Mesenchymal stem cell (in vitro differentiated cells and primary cell): ENCODE data around the gene STARD10.
A peak's percentile ranks its signal among the peaks of the same experiment; 100 is the strongest.
"Not testable (repeated sequence)": the region's sequence is repeated elsewhere in the genome, so short reads cannot be mapped to it uniquely, and the experiment has no call there.

ENCODE experiments used
- DNase-seq: peaks from one replicate; pipeline ENCODE4 v3.0.0-alpha.2; 2013
- H2AFZ ChIP-seq: one replicate; pipeline ENCODE4 v1.6.1; 2013; ENCODE audit warnings: low read depth, mild to moderate bottlenecking, control low read depth, inconsistent platforms, low read length, moderate library complexity
- H2AK5ac ChIP-seq: 2 replicates; pipeline ENCODE4 v1.6.1; 2013; ENCODE audit warnings: low read length, moderate library complexity, mild to moderate bottlenecking, inconsistent platforms; ENCODE audit not compliant: severe bottlenecking
- H2BK120ac ChIP-seq: one replicate; pipeline ENCODE4 v1.6.1; 2013; ENCODE audit warnings: low read depth, mild to moderate bottlenecking, inconsistent platforms, low read length, moderate library complexity
- H2BK12ac ChIP-seq, 2 experiments: one replicate each; pipeline ENCODE4 v1.6.1; 2013; ENCODE audit warnings: inconsistent platforms in 2 of 2, low read length in 2 of 2, mild to moderate bottlenecking in 2 of 2, moderate library complexity in 2 of 2, control low read depth in 1 of 2
- H2BK15ac ChIP-seq: one replicate; pipeline ENCODE4 v1.6.1; 2013; ENCODE audit warnings: mild to moderate bottlenecking, low read depth, inconsistent platforms; ENCODE audit not compliant: poor library complexity, severe bottlenecking
- H2BK5ac ChIP-seq: 2 replicates; pipeline ENCODE4 v1.6.1; 2013; ENCODE audit warnings: low read depth, mild to moderate bottlenecking, low read length, control low read depth, inconsistent platforms; ENCODE audit not compliant: poor library complexity, severe bottlenecking
- H3K14ac ChIP-seq, 2 experiments: one replicate each; pipeline ENCODE4 v1.6.1; 2013; ENCODE audit warnings: inconsistent platforms in 2 of 2, low read length in 2 of 2, control low read depth in 1 of 2, mild to moderate bottlenecking in 1 of 2, moderate library complexity in 1 of 2
- H3K18ac ChIP-seq, 2 experiments: one replicate each; pipeline ENCODE4 v1.6.1; 2013; ENCODE audit warnings: inconsistent platforms in 2 of 2, low read length in 2 of 2, control low read depth in 1 of 2, low read depth in 1 of 2, mild to moderate bottlenecking in 1 of 2
- H3K23ac ChIP-seq, 2 experiments: one replicate each; pipeline ENCODE4 v1.6.1; 2013; ENCODE audit warnings: inconsistent platforms in 2 of 2, low read length in 2 of 2, mild to moderate bottlenecking in 2 of 2, moderate library complexity in 2 of 2, control low read depth in 1 of 2
- H3K27ac ChIP-seq: 2 replicates; pipeline ENCODE4 v1.5.1; 2013; ENCODE audit warnings: mild to moderate bottlenecking, moderate library complexity, low read length, control low read depth, inconsistent platforms; ENCODE audit not compliant: poor library complexity, severe bottlenecking
- H3K27me3 ChIP-seq, 2 experiments: 2 replicates each; pipeline versions ENCODE4 v1.6.1 to v1.7.0; 2013; ENCODE audit warnings: low read length in 2 of 2, mild to moderate bottlenecking in 2 of 2, moderate library complexity in 2 of 2, control low read depth in 1 of 2, inconsistent platforms in 1 of 2; ENCODE audit not compliant: control insufficient read depth in 1 of 2, insufficient read depth in 1 of 2
- H3K36me3 ChIP-seq, 2 experiments: 2 replicates each; pipeline versions ENCODE4 v1.6.1 to v1.7.0; 2013; ENCODE audit warnings: low read length in 2 of 2, control low read depth in 1 of 2, inconsistent platforms in 1 of 2, low read depth in 1 of 2, mild to moderate bottlenecking in 1 of 2; ENCODE audit not compliant: insufficient read depth in 2 of 2, control insufficient read depth in 1 of 2
- H3K4ac ChIP-seq, 2 experiments: one replicate each; pipeline ENCODE4 v1.6.1; 2013; ENCODE audit warnings: inconsistent platforms in 2 of 2, low read length in 2 of 2, mild to moderate bottlenecking in 2 of 2, moderate library complexity in 2 of 2, control low read depth in 1 of 2, low read depth in 1 of 2
- H3K4me1 ChIP-seq: 2 replicates; pipeline ENCODE4 v1.6.1; 2013; ENCODE audit warnings: low read depth, low read length, control low read depth; ENCODE audit not compliant: control insufficient read depth, insufficient read depth
- H3K4me2 ChIP-seq: 2 replicates; pipeline ENCODE4 v1.6.1; 2013; ENCODE audit warnings: low read length, mild to moderate bottlenecking, inconsistent platforms; ENCODE audit not compliant: poor library complexity, severe bottlenecking
- H3K4me3 ChIP-seq, 2 experiments: 2 replicates each; pipeline versions ENCODE4 v1.5.1 to v1.7.0; 2013; ENCODE audit warnings: low read length in 2 of 2, mild to moderate bottlenecking in 2 of 2, control low read depth in 1 of 2, low read depth in 1 of 2; ENCODE audit not compliant: insufficient read depth in 1 of 2
- H3K79me1 ChIP-seq: replicated peaks from 2 replicates; pipeline ENCODE4 v1.6.1; 2013; ENCODE audit warnings: mild to moderate bottlenecking, control low read depth, low read length, inconsistent platforms; ENCODE audit not compliant: poor library complexity, severe bottlenecking
- H3K9ac ChIP-seq: 2 replicates; pipeline ENCODE4 v1.7.0; 2013; ENCODE audit warnings: mild to moderate bottlenecking, low read length, moderate library complexity
- H3K9me3 ChIP-seq: 2 replicates; pipeline ENCODE4 v1.7.0; 2013; ENCODE audit warnings: mild to moderate bottlenecking, low read length; ENCODE audit not compliant: control insufficient read depth
- H4K8ac ChIP-seq: one replicate; pipeline ENCODE4 v1.6.1; 2013; ENCODE audit warnings: inconsistent platforms, mild to moderate bottlenecking, low read length, moderate library complexity
- H4K91ac ChIP-seq: one replicate; pipeline ENCODE4 v1.6.1; 2013; ENCODE audit warnings: mild to moderate bottlenecking, low read length, inconsistent platforms
- WGBS: methylation state at CpG from one replicate; pipeline ENCODE4 v1.1.7; 2013; ENCODE audit warnings: mixed read lengths; 5-methylcytosine and 5-hydroxymethylcytosine counted together

Gene STARD10

GRCh38 chr11:72791228-72791627 is 2.6 kb downstream of the STARD10 start:
- H3K23ac ChIP-seq, H3K18ac ChIP-seq, H3K9me3 ChIP-seq, H2AK5ac ChIP-seq, H4K8ac ChIP-seq, H3K79me1 ChIP-seq, H4K91ac ChIP-seq, H2BK120ac ChIP-seq, H2BK15ac ChIP-seq, H3K4me2 ChIP-seq, H3K4me3 ChIP-seq, H3K14ac ChIP-seq, H2BK5ac ChIP-seq, H3K36me3 ChIP-seq, H3K27me3 ChIP-seq, H3K27ac ChIP-seq, H3K9ac ChIP-seq, H3K4ac ChIP-seq, DNase-seq, H2BK12ac ChIP-seq, H2AFZ ChIP-seq: not testable (repeated sequence)
- H3K4me1 ChIP-seq = peaks cover 22% of the 10 kb centered on the region
- 86% methylated on average over 6 of the region's 7 CpGs for WGBS

- Histone ChIP-seq H3K14ac (no peak overlapping the region), H3K4me2 (no peak overlapping the region), H3K9ac (no peak overlapping the region), H3K18ac (peak overlapping the region in 1 of 2 experiments; percentile 18), H3K27ac (peak overlapping the region; percentile 41), H4K91ac (peak overlapping the region; percentile 57), H2BK5ac (no peak overlapping the region), H3K9me3 (no peaks in the 10 kb centered on the region), H4K8ac (no peak overlapping the region), H3K4me3 (peak overlapping the region in 1 of 2 experiments; percentile 4), H2BK15ac (no peak overlapping the region), H3K4ac (no peak overlapping the region), H3K23ac (no peak overlapping the region), H2AFZ (no peak overlapping the region), H2BK120ac (no peak overlapping the region), H3K27me3 (peaks cover 0 to 3% of the 10 kb centered on the region in 2 experiments), H2AK5ac (peak overlapping the region; percentile 24), H3K36me3 (peaks cover 0 to 1% of the 10 kb centered on the region in 2 experiments), H3K79me1 (no peaks in the 10 kb centered on the region), H2BK12ac (no peak overlapping the region), H3K4me1 (peaks cover 22% of the 10 kb centered on the region)
- peak; percentile 31 for DNase-seq
- 61% methylated on average over 8 of the region's 10 CpGs for WGBS
Observed at GRCh38 chr11:72789493-72790131, 4.2 kb downstream of the STARD10 start.

GRCh38 chr11:72788241-72788640 is 5.6 kb downstream of the STARD10 start:
- no peak overlapping the region for H2AK5ac ChIP-seq
- H3K14ac ChIP-seq = no peak overlapping the region
- no peak overlapping the region for H2BK12ac ChIP-seq
- H3K4me1 ChIP-seq = peaks cover 19% of the 10 kb centered on the region
- peaks cover 0 to 4% of the 10 kb centered on the region in 2 experiments for H3K27me3 ChIP-seq
- no peak overlapping the region for H2AFZ ChIP-seq
- H3K9me3 ChIP-seq = no peaks in the 10 kb centered on the region
- H4K8ac ChIP-seq = no peak overlapping the region
- DNase-seq = no peak
- no peak overlapping the region for H3K18ac ChIP-seq
- no peak overlapping the region for H3K4ac ChIP-seq
- peaks cover 0 to 3% of the 10 kb centered on the region in 2 experiments for H3K36me3 ChIP-seq
- H2BK120ac ChIP-seq = no peak overlapping the region
- 96% methylated on average over 7 of the region's 7 CpGs for WGBS
- H3K23ac ChIP-seq = no peak overlapping the region
- no peak overlapping the region for H2BK5ac ChIP-seq
- no peak overlapping the region for H4K91ac ChIP-seq
- H3K79me1 ChIP-seq = no peaks in the 10 kb centered on the region
- H3K9ac ChIP-seq = no peak overlapping the region
- H3K27ac ChIP-seq = no peak overlapping the region
- H3K4me3 ChIP-seq = no peak overlapping the region
- H3K4me2 ChIP-seq = no peak overlapping the region
- no peak overlapping the region for H2BK15ac ChIP-seq

GRCh38 chr11:72787216-72788104 is 6.4 kb downstream of the STARD10 start:
- Histone ChIP-seq H4K91ac (no peak overlapping the region), H4K8ac (peak overlapping the region; percentile 53), H2AFZ (no peak overlapping the region), H3K79me1 (no peaks in the 10 kb centered on the region), H3K4ac (no peak overlapping the region), H3K18ac (no peak overlapping the region), H2BK5ac (no peak overlapping the region), H3K4me2 (no peak overlapping the region), H3K23ac (no peak overlapping the region), H3K9me3 (no peaks in the 10 kb centered on the region), H2BK15ac (no peak overlapping the region), H3K4me1 (peaks cover 19% of the 10 kb centered on the region), H3K27me3 (peaks cover 0 to 4% of the 10 kb centered on the region in 2 experiments), H3K9ac (no peak overlapping the region), H2AK5ac (no peak overlapping the region), H2BK12ac (no peak overlapping the region), H3K27ac (no peak overlapping the region), H3K14ac (no peak overlapping the region), H2BK120ac (no peak overlapping the region), H3K4me3 (no peak overlapping the region), H3K36me3 (peaks cover 0 to 3% of the 10 kb centered on the region in 2 experiments)
- no peak for DNase-seq
- WGBS = 60% methylated on average over 16 of the region's 16 CpGs
